ENCODE data around the gene NRAP. TPM values are rescaled to one million over a fixed set of nuclear protein-coding genes. Genes with fewer than 3 reads are reported as not detected.

NRAP gene
- total RNA-seq, 1 donor: under 0.01 TPM

- H3K4me3 ChIP-seq (ENCODE audit: low read depth, low read length): no peak overlapping the region
- TF ChIP-seq, protein P1, sequence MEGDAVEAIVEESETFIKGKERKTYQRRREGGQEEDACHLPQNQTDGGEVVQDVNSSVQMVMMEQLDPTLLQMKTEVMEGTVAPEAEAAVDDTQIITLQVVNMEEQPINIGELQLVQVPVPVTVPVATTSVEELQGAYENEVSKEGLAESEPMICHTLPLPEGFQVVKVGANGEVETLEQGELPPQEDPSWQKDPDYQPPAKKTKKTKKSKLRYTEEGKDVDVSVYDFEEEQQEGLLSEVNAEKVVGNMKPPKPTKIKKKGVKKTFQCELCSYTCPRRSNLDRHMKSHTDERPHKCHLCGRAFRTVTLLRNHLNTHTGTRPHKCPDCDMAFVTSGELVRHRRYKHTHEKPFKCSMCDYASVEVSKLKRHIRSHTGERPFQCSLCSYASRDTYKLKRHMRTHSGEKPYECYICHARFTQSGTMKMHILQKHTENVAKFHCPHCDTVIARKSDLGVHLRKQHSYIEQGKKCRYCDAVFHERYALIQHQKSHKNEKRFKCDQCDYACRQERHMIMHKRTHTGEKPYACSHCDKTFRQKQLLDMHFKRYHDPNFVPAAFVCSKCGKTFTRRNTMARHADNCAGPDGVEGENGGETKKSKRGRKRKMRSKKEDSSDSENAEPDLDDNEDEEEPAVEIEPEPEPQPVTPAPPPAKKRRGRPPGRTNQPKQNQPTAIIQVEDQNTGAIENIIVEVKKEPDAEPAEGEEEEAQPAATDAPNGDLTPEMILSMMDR (IDR thresholded peaks at IDR 0.05; ENCODE audit: insufficient read depth, low read length): no peak
- DNase-seq (ENCODE audit: low read depth): no peak
These were observed 11.9 kb downstream of the NRAP start for GRCh38 chr10:113651898-113652297.

DNA sequence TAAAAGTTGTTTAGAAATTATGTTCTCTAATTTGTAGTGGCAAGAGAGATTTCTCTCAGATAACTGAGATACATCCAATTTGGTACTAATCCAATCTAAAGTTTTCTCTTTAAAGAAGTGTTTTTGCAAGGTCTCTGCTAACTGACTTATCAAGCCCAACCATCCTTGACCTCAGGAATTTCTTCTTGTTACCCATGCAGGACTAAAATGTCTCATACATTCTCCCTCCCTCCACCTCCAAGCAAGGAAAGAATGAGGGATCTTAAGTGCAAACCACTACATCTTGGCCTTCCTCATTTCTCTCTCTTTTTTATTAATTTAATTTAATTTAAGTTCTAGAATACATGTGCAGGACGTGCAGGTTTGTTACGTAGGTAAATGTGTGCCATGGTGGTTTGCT is 12.8 kb downstream of the NRAP start:
- DNase-seq (ENCODE audit: low read depth): no peak
- TF ChIP-seq, protein P1 (IDR thresholded peaks at IDR 0.05; ENCODE audit: insufficient read depth, low read length): no peak

GRCh38 chr10:113650172-113650571 is 13.7 kb downstream of the NRAP start:
- TF ChIP-seq, protein P1 (IDR thresholded peaks at IDR 0.05; ENCODE audit: insufficient read depth, low read length): no peak
- DNase-seq (ENCODE audit: low read depth): no peak
- H3K4me3 ChIP-seq (ENCODE audit: low read depth, low read length): no peak overlapping the region

More for the DNA sequence above, 12.8 kb downstream of the NRAP start:
- no peak overlapping the region for H3K4me3 ChIP-seq (ENCODE audit: low read depth, low read length)

DNA sequence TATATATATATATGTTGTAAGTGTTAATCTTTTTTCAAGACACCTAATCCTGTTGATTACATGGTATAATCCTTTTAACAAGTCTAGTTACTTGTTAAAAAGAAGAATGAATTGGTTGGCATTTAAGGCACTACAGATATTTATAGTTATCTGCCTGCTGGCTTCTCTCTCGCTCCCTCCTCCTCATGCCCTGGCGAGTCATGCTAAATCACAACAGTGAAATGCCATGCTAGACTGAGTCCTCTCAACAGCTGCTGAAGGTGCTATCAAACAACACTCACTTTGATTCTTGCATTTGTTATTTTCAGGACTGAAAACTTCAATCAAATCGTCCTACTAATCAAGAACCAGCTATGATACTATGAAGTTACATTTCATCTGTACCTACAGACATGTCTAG is 15.4 kb downstream of the NRAP start:
- DNase-seq (ENCODE audit: low read depth): peak; percentile 4
- H3K4me3 ChIP-seq (ENCODE audit: low read depth, low read length): no peak overlapping the region
- TF ChIP-seq, protein P1 (IDR thresholded peaks at IDR 0.05; ENCODE audit: insufficient read depth, low read length): no peak

DNA sequence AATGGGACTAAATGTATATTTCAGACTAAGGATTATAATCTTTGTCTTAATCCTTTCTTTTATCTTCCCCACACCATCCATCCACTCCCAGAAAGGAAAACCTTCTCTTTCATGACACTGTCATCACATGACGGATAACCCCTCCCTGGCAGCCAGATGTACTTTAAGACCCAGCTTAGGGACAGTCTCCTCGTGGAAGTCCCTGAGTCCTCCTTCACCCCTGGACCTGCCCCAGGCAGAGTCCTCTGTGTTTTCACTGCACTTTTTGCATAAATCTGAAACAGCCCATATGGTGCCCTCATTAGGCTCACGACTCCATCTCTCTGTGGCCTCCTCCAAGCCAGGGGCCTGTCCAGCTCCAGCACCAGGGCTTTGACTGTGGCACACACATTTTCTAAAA is 16.0 kb downstream of the NRAP start:
- no peak overlapping the region for H3K4me3 ChIP-seq (ENCODE audit: low read depth, low read length)
- TF ChIP-seq, protein P1 (IDR thresholded peaks at IDR 0.05; ENCODE audit: insufficient read depth, low read length): no peak
- DNase-seq (ENCODE audit: low read depth): no peak

- H3K4me3 ChIP-seq (ENCODE audit: low read depth, low read length): no peak overlapping the region
- TF ChIP-seq, protein P1 (IDR thresholded peaks at IDR 0.05; ENCODE audit: insufficient read depth, low read length): no peak
- DNase-seq (ENCODE audit: low read depth): peak; percentile 37
These were observed 17.3 kb downstream of the NRAP start for GRCh38 chr10:113646336-113647201.

Data from fibroblast of the aortic adventitia (primary cell).